H1 (cell line): Measurements from ENCODE around the gene HIBADH. TPM values are rescaled to one million over a fixed set of nuclear protein-coding genes. Genes with fewer than 3 reads are reported as not detected.

ENCODE experiments used
- CTCF ChIA-PET: fragments of 300-600 bp; sonication (Branson Sonifier 250); formaldehyde crosslinking; loops from one replicate; lab custom pipeline; 2021; ENCODE audit not compliant: partially characterized antibody; lab: Charles Lee
- POLR2A ChIA-PET: fragments of 300-600 bp; sonication (Branson Sonifier 250); formaldehyde crosslinking; loops from one replicate; lab custom pipeline; 2021; ENCODE audit warnings: inconsistent platforms; ENCODE audit not compliant: partially characterized antibody; lab: Charles Lee
- DNase-seq, 2 experiments: peaks; one replicate each; pipeline versions ENCODE4 v3.0.0 to v3.0.0-alpha.2; 2010 to 2022; ENCODE audit warnings: low spot score in 2 of 2, low read depth in 1 of 2, mixed read lengths in 1 of 2
- FAIRE-seq: peaks from 2 replicates; lab custom pipeline; 2011; peaks lifted over from hg19 to GRCh38; lab: Jason Lieb, UNC
- H2AFZ ChIP-seq: 2 replicates; pipeline ENCODE4 v1.8.1; 2012; ENCODE audit warnings: low read length, inconsistent platforms
- H2AK5ac ChIP-seq: 2 replicates; pipeline ENCODE4 v1.6.1; 2013; ENCODE audit warnings: low read depth, low read length
- H2BK120ac ChIP-seq: replicated peaks from 2 replicates; pipeline ENCODE3; 2013; ENCODE audit warnings: low read depth, low read length, inconsistent platforms
- H2BK12ac ChIP-seq: 2 replicates; pipeline ENCODE4 v1.6.1; 2013; ENCODE audit warnings: low read depth, low read length
- H2BK15ac ChIP-seq: 2 replicates; pipeline ENCODE4 v1.6.1; 2013; ENCODE audit warnings: low read length
- H2BK20ac ChIP-seq: 2 replicates; pipeline ENCODE4 v1.6.1; 2013; ENCODE audit warnings: low read length
- H2BK5ac ChIP-seq: 2 replicates; pipeline ENCODE4 v1.6.1; 2013; ENCODE audit warnings: low read depth, low read length
- H3K14ac ChIP-seq: 2 replicates; pipeline ENCODE4 v1.6.1; 2013; ENCODE audit warnings: inconsistent platforms; ENCODE audit not compliant: insufficient read length
- H3K18ac ChIP-seq: 2 replicates; pipeline ENCODE4 v1.6.1; 2013; ENCODE audit warnings: low read length; ENCODE audit errors: extremely low read depth
- H3K23ac ChIP-seq: 2 replicates; pipeline ENCODE4 v1.6.1; 2013; ENCODE audit warnings: inconsistent platforms; ENCODE audit not compliant: insufficient read length
- H3K23me2 ChIP-seq: 2 replicates; pipeline ENCODE4 v1.6.1; 2013; ENCODE audit warnings: low read depth, low read length
- H3K27ac ChIP-seq: 2 replicates; pipeline ENCODE4 v1.6.1; 2011; ENCODE audit warnings: low read depth, low read length, inconsistent platforms
- H3K27me3 ChIP-seq, 4 experiments: replicated peaks in 1 of 4; 1 replicate in 1 of 4; 2 replicates in 3 of 4; pipeline versions ENCODE4 v1.6.1 to v1.8.1; 2011 to 2013; ENCODE audit warnings: low read length in 3 of 4, mild to moderate bottlenecking in 3 of 4, inconsistent platforms in 2 of 4, mixed read lengths in 2 of 4, moderate library complexity in 1 of 4; ENCODE audit not compliant: control insufficient read depth in 3 of 4, insufficient read depth in 3 of 4; ENCODE audit errors: extremely low read depth in 1 of 4
- H3K36me3 ChIP-seq, 4 experiments: 2 replicates each; pipeline versions ENCODE4 v1.6.1 to v1.8.1; 2011 to 2013; ENCODE audit warnings: mild to moderate bottlenecking in 4 of 4, low read length in 3 of 4, moderate library complexity in 2 of 4, control low read depth in 1 of 4, inconsistent platforms in 1 of 4; ENCODE audit not compliant: insufficient read depth in 4 of 4, control insufficient read depth in 2 of 4
- H3K4ac ChIP-seq: replicated peaks from 2 replicates; pipeline ENCODE3; 2013; ENCODE audit warnings: low read length, low read depth, mixed read lengths, inconsistent platforms; ENCODE audit not compliant: insufficient read length
- H3K4me1 ChIP-seq, 4 experiments: replicated peaks in 1 of 4; 1 replicate in 1 of 4; 2 replicates in 3 of 4; pipeline versions ENCODE4 v1.6.1 to v1.8.1; 2011 to 2013; ENCODE audit warnings: low read length in 3 of 4, inconsistent platforms in 2 of 4, mixed read lengths in 1 of 4; ENCODE audit not compliant: insufficient read depth in 4 of 4, control insufficient read depth in 3 of 4
- H3K4me2 ChIP-seq, 2 experiments: 2 replicates each; pipeline versions ENCODE4 v1.6.1 to v1.8.1; 2011 to 2013; ENCODE audit warnings: low read depth in 2 of 2, low read length in 2 of 2, control low read depth in 1 of 2, inconsistent platforms in 1 of 2, mild to moderate bottlenecking in 1 of 2; ENCODE audit not compliant: insufficient read depth in 1 of 2
- H3K4me3 ChIP-seq, 4 experiments: fragments of 200-600, 300-600 bp in 1 of 4; sonication (generic), shearing (Covaris generic), sonication (Bioruptor Twin) in 1 of 4; 2 replicates each; pipeline versions ENCODE4 v1.5.1 to v1.8.1; 2011 to 2016; ENCODE audit warnings: low read length in 4 of 4, low read depth in 3 of 4, control low read depth in 2 of 4, inconsistent platforms in 2 of 4, mild to moderate bottlenecking in 2 of 4, mixed read lengths in 1 of 4, moderate library complexity in 1 of 4; ENCODE audit not compliant: insufficient read depth in 2 of 4; ENCODE audit errors: extremely low read depth in 1 of 4
- H3K56ac ChIP-seq: replicated peaks from 2 replicates; pipeline ENCODE3; 2013; ENCODE audit warnings: low read depth, mild to moderate bottlenecking, mixed read lengths, low read length, inconsistent platforms; ENCODE audit not compliant: insufficient read length
- H3K79me1 ChIP-seq: 2 replicates; pipeline ENCODE4 v1.6.1; 2013; ENCODE audit warnings: low read depth, low read length, control low read depth
- H3K79me2 ChIP-seq, 2 experiments: 2 replicates each; pipeline versions ENCODE4 v1.6.1 to v1.8.1; 2012 to 2013; ENCODE audit warnings: low read length in 2 of 2, mild to moderate bottlenecking in 2 of 2, inconsistent platforms in 1 of 2; ENCODE audit not compliant: insufficient read depth in 2 of 2, control insufficient read depth in 1 of 2
- H3K9ac ChIP-seq, 4 experiments: replicated peaks in 1 of 4; 1 replicate in 1 of 4; 2 replicates in 3 of 4; pipeline versions ENCODE4 v1.6.1 to v1.8.1; 2011 to 2013; ENCODE audit warnings: low read depth in 3 of 4, low read length in 3 of 4, control low read depth in 2 of 4, mild to moderate bottlenecking in 2 of 4, moderate library complexity in 2 of 4, inconsistent platforms in 1 of 4; ENCODE audit errors: extremely low read depth in 1 of 4
- H3K9me3 ChIP-seq, 2 experiments: 2 replicates each; pipeline versions ENCODE4 v1.6.1 to v1.8.1; 2012 to 2013; ENCODE audit warnings: mild to moderate bottlenecking in 2 of 2, moderate library complexity in 2 of 2, control low read depth in 1 of 2, inconsistent platforms in 1 of 2, low read depth in 1 of 2, low read length in 1 of 2, mixed read lengths in 1 of 2; ENCODE audit not compliant: insufficient read depth in 2 of 2
- H4K20me1 ChIP-seq, 2 experiments: replicated peaks in 1 of 2; 2 replicates each; pipeline versions ENCODE3 to v1.8.1; 2011 to 2013; ENCODE audit warnings: inconsistent platforms in 2 of 2, low read length in 2 of 2, mild to moderate bottlenecking in 1 of 2; ENCODE audit not compliant: insufficient read depth in 2 of 2, control insufficient read depth in 1 of 2
- H4K5ac ChIP-seq: 2 replicates; pipeline ENCODE4 v1.6.1; 2013; ENCODE audit warnings: low read length, low read depth, mixed read lengths, inconsistent platforms; ENCODE audit not compliant: insufficient read length
- H4K8ac ChIP-seq: 2 replicates; pipeline ENCODE4 v1.8.0; 2013; ENCODE audit warnings: mild to moderate bottlenecking, moderate library complexity, low read length, inconsistent platforms; ENCODE audit not compliant: insufficient read depth; ENCODE audit errors: extremely low read depth
- H4K91ac ChIP-seq: replicated peaks from 2 replicates; pipeline ENCODE3; 2013; ENCODE audit warnings: low read length, mixed read lengths, inconsistent platforms; ENCODE audit not compliant: insufficient read length
- CEBPB ChIP-seq: IDR thresholded peaks from 2 replicates; pipeline ENCODE4 v1.6.1; 2012; ENCODE audit warnings: low read depth, low read length
- CTCF ChIP-seq, 3 experiments: IDR thresholded peaks; 1 replicate in 2 of 3; 2 replicates in 1 of 3; pipeline versions ENCODE4 v1.5.1 to v1.6.1; 2011; ENCODE audit warnings: low read length in 3 of 3, mild to moderate bottlenecking in 3 of 3, inconsistent platforms in 2 of 3, low read depth in 1 of 3, moderate library complexity in 1 of 3; ENCODE audit not compliant: insufficient read depth in 1 of 3; ENCODE audit errors: control extremely low read depth in 1 of 3
- RAD21 ChIP-seq, 2 experiments: IDR thresholded peaks in 1 of 2; conservative IDR thresholded peaks in 1 of 2; 2 replicates each; pipeline ENCODE4 v1.6.1; 2011; ENCODE audit warnings: low read depth in 2 of 2, low read length in 2 of 2, improper control_type of control experiment in 1 of 2, inconsistent platforms in 1 of 2, mild to moderate bottlenecking in 1 of 2, moderate library complexity in 1 of 2
- WGBS, 2 experiments: shearing (Covaris generic) in 1 of 2; methylation state at CpG; one replicate each; pipeline versions ENCODE4 v1.1.6 to v1.1.7; 2013 to 2015; ENCODE audit warnings: low lambda C conversion rate in 2 of 2, mixed read lengths in 2 of 2, inconsistent platforms in 1 of 2, low coverage in 1 of 2, missing lambda C conversion rate in 1 of 2; ENCODE audit not compliant: insufficient replicate concordance in 2 of 2, insufficient coverage in 1 of 2, insufficient read length in 1 of 2; ENCODE audit errors: extremely low coverage in 1 of 2, missing lambda C conversion rate in 1 of 2; 5-methylcytosine and 5-hydroxymethylcytosine counted together
- polyA plus RNA-seq, 7 experiments: library from polyadenylated mRNA; depleted of rRNA in 3 of 7; stranded (reverse) in 5 of 7; unstranded in 2 of 7; fragments of >200 nt in 5 of 7; fragments of 200-250 nt in 2 of 7; gene quantifications; 1 replicate in 5 of 7; 2 replicates in 1 of 7; 4 replicates in 1 of 7; pipeline versions ENCODE4 v1.2.1 to v1.2.3, GENCODE V29; 2011 to 2013; ENCODE audit warnings: missing spikeins in 2 of 7, mixed read lengths in 2 of 7
- total RNA-seq: library from RNA; stranded (reverse); fragmentation: NEBNext Ultra II Directional; extraction: Animal tissue kit (Norgen Biotek cat#: 25700); gene quantifications from 2 replicates; pipeline ENCODE4 v1.2.1, GENCODE V29; 2021

HIBADH gene
- total and polyA plus RNA-seq, 2 of the 8 experiments (the other 6 are each of a cell fraction or from before 2014, with no cell fraction given): 30.1 to 39.5 TPM

GRCh38 chr7:27605689-27606269, 56.9 kb downstream of the HIBADH start:
- no peak for FAIRE-seq

More at GRCh38 chr7:27605689-27606269, 56.9 kb downstream of the HIBADH start:
- H2BK12ac ChIP-seq: no peak overlapping the region
- 13 to 100% methylated on average over 1 to 2 of the region's 2 CpGs for WGBS, 2 experiments
- H3K79me2 ChIP-seq: no peaks in the 10 kb centered on the region; a peak in 1 of 4 replicates
- no peak overlapping the region; a peak in 2 of 4 replicates for H3K4me2 ChIP-seq
- no peak for DNase-seq
- H2BK5ac ChIP-seq: no peak overlapping the region
- no peaks in the 10 kb centered on the region for H3K9me3 ChIP-seq
- no peak overlapping the region for H2BK15ac ChIP-seq
- H3K14ac ChIP-seq: no peak overlapping the region
- no peak overlapping the region for H2AK5ac ChIP-seq
- H4K91ac ChIP-seq: no peak overlapping the region
- no peak overlapping the region for H3K27ac ChIP-seq
- POLR2A ChIA-PET: interaction anchor here (0.6 kb wide), 1 partner anchor 191 kb away, joined by 3 read pairs; no protein-coding TSS in a partner anchor
- no peak overlapping the region for H4K8ac ChIP-seq
- H3K27me3 ChIP-seq: no peaks in the 10 kb centered on the region
- H2AFZ ChIP-seq: no peak overlapping the region
- no peaks in the 10 kb centered on the region for H3K36me3 ChIP-seq
- no peak overlapping the region for H3K18ac ChIP-seq
- no peak overlapping the region for H3K23ac ChIP-seq
- H3K79me1 ChIP-seq: no peaks in the 10 kb centered on the region
- no peak overlapping the region for H3K56ac ChIP-seq
- no peak overlapping the region for H3K4ac ChIP-seq
- H2BK20ac ChIP-seq: no peak overlapping the region
- H4K5ac ChIP-seq: no peak overlapping the region
- no peak overlapping the region for H2BK120ac ChIP-seq
- H3K23me2 ChIP-seq: no peaks in the 10 kb centered on the region
- CTCF ChIA-PET: interaction anchor here (0.6 to 2.7 kb wide), 17 partner anchors 8 to 1627 kb away, joined by 3 to 14 read pairs (median 3); partner anchors contain the start of genes HIBADH and HOXA13
- H4K20me1 ChIP-seq: no peaks in the 10 kb centered on the region
- TF ChIP-seq RAD21 (IDR thresholded peaks at IDR 0.05 in 1 of 2, conservative IDR thresholded peaks at IDR 0.05 in 1 of 2; ENCODE audit: low read depth in 2 of 2, low read length in 2 of 2): peak; percentile 30 to 47; a peak in 3 of 4 replicates
- peak in 2 of 3 experiments; percentile 16 to 17; a peak in 2 of 4 replicates for TF ChIP-seq CTCF (IDR thresholded peaks at IDR 0.05; ENCODE audit: control extremely low read depth in 1 of 3, insufficient read depth in 1 of 3, low read depth in 1 of 3, low read length in 3 of 3)
- no peak for TF ChIP-seq CEBPB
- H3K9ac ChIP-seq: no peak overlapping the region
- peak overlapping the region in 1 of 4 experiments; percentile 42; a peak in 1 of 8 replicates for H3K4me3 ChIP-seq
- H3K4me1 ChIP-seq: peaks cover 0 to 21% (median 4%) of the 10 kb centered on the region in 4 experiments; a peak in 5 of 7 replicates
